Measurements from ENCODE around the gene ABCC4. TPM values are rescaled to one million over a fixed set of nuclear protein-coding genes. Genes with fewer than 3 reads are reported as not detected.

The ABCC4 gene
- total RNA-seq, 2 donors from 2014 or later = 11.4 to 14.7 TPM

DNA sequence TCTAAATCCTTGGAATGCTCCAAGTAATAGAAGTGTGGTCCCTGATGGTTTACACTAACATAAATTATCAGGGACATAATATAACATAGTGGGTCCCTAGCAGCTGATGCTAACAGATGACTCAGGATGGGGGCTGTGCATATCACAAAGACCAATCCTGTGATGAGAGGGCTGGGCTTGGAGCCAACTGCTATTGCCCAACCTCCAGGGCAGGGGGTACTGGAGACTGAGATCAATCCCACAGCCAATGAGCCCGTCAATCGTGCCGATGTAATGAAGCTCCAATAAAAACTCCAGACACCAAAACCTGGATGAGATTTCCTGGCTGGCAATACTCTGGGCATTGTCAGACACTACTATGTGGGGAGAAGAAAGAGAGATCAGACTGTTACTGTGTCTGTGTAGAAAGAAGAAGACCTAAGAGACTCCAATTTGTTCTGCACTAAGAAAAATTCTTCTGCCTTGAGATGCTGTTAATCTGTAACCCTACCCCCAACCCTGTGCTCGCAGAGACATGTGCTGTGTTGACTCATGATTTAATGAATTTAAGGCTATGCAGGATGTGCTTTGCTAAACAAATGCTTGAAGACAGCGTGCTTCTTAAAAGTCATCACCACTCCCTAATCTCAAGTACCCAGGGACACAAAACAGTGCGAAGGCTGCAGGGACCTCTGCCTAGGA lies 33.4 kb downstream of the ABCC4 start:
- H3K4me1 ChIP-seq = peaks cover 4% of the 10 kb centered on the region
- intact Hi-C loops (cut with DNase I) = no loop called here
- H3K27ac ChIP-seq = peak overlapping the region; percentile 50
- H3K36me3 ChIP-seq = no peaks in the 10 kb centered on the region
- no peaks in the 10 kb centered on the region for H3K9me3 ChIP-seq
- H3K27me3 ChIP-seq = no peaks in the 10 kb centered on the region
- no peak overlapping the region for H3K4me3 ChIP-seq
- DNase-seq = peak; percentile 36
- TF ChIP-seq, protein P1, sequence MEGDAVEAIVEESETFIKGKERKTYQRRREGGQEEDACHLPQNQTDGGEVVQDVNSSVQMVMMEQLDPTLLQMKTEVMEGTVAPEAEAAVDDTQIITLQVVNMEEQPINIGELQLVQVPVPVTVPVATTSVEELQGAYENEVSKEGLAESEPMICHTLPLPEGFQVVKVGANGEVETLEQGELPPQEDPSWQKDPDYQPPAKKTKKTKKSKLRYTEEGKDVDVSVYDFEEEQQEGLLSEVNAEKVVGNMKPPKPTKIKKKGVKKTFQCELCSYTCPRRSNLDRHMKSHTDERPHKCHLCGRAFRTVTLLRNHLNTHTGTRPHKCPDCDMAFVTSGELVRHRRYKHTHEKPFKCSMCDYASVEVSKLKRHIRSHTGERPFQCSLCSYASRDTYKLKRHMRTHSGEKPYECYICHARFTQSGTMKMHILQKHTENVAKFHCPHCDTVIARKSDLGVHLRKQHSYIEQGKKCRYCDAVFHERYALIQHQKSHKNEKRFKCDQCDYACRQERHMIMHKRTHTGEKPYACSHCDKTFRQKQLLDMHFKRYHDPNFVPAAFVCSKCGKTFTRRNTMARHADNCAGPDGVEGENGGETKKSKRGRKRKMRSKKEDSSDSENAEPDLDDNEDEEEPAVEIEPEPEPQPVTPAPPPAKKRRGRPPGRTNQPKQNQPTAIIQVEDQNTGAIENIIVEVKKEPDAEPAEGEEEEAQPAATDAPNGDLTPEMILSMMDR (IDR thresholded peaks at IDR 0.05) = no peak
- H3K9ac ChIP-seq (ENCODE audit: low read depth in 2 of 2, low read length in 2 of 2) = no peak overlapping the region

GRCh38 chr13:95264225-95264624 lies 37.0 kb downstream of the ABCC4 start:
- Histone ChIP-seq H3K4me3 (no peak overlapping the region), H3K9me3 (no peaks in the 10 kb centered on the region), H3K4me1 (no peaks in the 10 kb centered on the region), H3K27me3 (no peaks in the 10 kb centered on the region), H3K27ac (no peak overlapping the region), H3K36me3 (no peaks in the 10 kb centered on the region), H3K9ac (ENCODE audit: low read depth in 2 of 2, low read length in 2 of 2) (no peak overlapping the region)
- intact Hi-C loops (cut with DNase I) = no loop called here
- TF ChIP-seq, protein P1 (IDR thresholded peaks at IDR 0.05) = no peak
- no peak for DNase-seq

GRCh38 chr13:95262837-95263384 lies 38.3 kb downstream of the ABCC4 start:
- no peak for DNase-seq
- H3K4me1 ChIP-seq = no peaks in the 10 kb centered on the region

DNA sequence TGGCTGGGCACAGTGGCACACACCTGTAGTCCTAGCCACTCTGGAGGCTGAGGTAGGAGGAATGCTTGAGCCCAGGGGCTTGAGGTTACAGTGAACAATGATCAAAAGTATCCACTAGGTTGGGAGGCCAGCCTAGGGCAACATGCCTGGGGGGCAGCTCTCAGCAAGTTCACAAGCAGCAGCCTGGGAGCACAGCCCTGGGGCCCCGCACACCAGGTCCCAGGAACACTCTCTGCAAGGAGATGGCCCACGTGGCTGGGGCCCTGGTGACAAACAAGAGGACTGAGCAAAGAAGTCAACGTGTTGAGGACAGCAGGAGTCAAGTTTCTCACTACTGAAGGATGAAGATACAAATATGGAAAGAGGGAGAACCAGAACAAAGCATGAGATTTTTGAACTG lies 39.3 kb downstream of the ABCC4 start:
- DNase-seq = no peak
- no peaks in the 10 kb centered on the region for H3K36me3 ChIP-seq
- no peak overlapping the region for H3K9ac ChIP-seq (ENCODE audit: low read depth in 2 of 2, low read length in 2 of 2)
- TF ChIP-seq, protein P1 (IDR thresholded peaks at IDR 0.05) = no peak
- H3K27me3 ChIP-seq = no peaks in the 10 kb centered on the region
- no peak overlapping the region for H3K27ac ChIP-seq
- no peaks in the 10 kb centered on the region for H3K9me3 ChIP-seq
- H3K4me1 ChIP-seq = no peaks in the 10 kb centered on the region
- intact Hi-C loops (cut with DNase I) = no loop called here
- no peak overlapping the region for H3K4me3 ChIP-seq

More at GRCh38 chr13:95262837-95263384, 38.3 kb downstream of the ABCC4 start:
- Histone ChIP-seq H3K27ac (no peak overlapping the region), H3K9me3 (no peaks in the 10 kb centered on the region), H3K36me3 (no peaks in the 10 kb centered on the region), H3K9ac (ENCODE audit: low read depth in 2 of 2, low read length in 2 of 2) (no peak overlapping the region), H3K27me3 (no peaks in the 10 kb centered on the region), H3K4me3 (no peak overlapping the region)
- TF ChIP-seq, protein P1 (IDR thresholded peaks at IDR 0.05) = no peak
- intact Hi-C loops (cut with DNase I) = no loop called here

DNA sequence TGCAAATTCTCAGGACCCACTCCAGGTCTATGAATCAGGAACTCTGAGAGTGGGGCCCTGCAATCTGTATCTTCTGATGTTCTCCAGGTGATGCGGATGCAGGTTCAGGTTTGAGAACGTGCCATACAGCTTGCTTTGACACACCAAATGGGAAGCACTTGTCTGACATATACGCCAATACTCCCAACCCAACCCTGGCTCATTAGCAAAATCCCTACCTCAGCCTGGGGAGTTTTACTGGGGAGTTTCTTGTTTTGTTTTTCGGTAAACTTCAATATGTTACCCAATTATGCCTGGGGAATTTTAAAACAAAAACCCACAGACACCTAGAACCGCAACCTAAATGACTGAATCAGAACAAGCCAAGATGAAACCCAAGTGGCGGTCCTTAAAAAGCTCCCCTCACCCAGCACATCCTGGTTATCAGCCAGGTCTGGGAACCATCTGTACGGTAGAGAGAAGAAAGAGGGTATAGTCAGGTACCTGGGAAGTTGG lies 41.2 kb downstream of the ABCC4 start:
- no peak overlapping the region for H3K27ac ChIP-seq
- H3K9ac ChIP-seq (ENCODE audit: low read depth in 2 of 2, low read length in 2 of 2) = no peak overlapping the region
- no peaks in the 10 kb centered on the region for H3K36me3 ChIP-seq
- no peaks in the 10 kb centered on the region for H3K9me3 ChIP-seq
- no peaks in the 10 kb centered on the region for H3K27me3 ChIP-seq
- H3K4me1 ChIP-seq = no peaks in the 10 kb centered on the region
- no peak overlapping the region for H3K4me3 ChIP-seq
- intact Hi-C loops (cut with DNase I) = no loop called here
- TF ChIP-seq, protein P1 (IDR thresholded peaks at IDR 0.05) = no peak
- no peak for DNase-seq
